Upper lobe of left lung (tissue), 4 donors: ENCODE data around the gene PYROXD2.

Experiments used
- CTCF ChIP-seq, 6 experiments: fragments of 450-650 bp in 4 of 6; fragments of 200-600 bp in 2 of 6; sonication (generic) in 2 of 6; IDR thresholded peaks; one replicate each; pipeline ENCODE4 v1.5.1; 2016 to 2019; ENCODE audit warnings: antibody characterized with exemption in 6 of 6
- EP300 ChIP-seq, 4 donors: sonication (generic); formaldehyde crosslinking; IDR thresholded peaks; one replicate each; pipeline ENCODE4 v1.5.1; 2017; ENCODE audit warnings: antibody characterized with exemption in 4 of 4, control low read depth in 2 of 4
- POLR2A ChIP-seq, 4 donors: fragments of 450-650 bp; IDR thresholded peaks; one replicate each; pipeline ENCODE4 v1.5.1; 2016 to 2017; ENCODE audit warnings: antibody characterized with exemption in 4 of 4, mild to moderate bottlenecking in 2 of 4
- POLR2AphosphoS5 ChIP-seq, 2 donors: sonication (generic); formaldehyde crosslinking; IDR thresholded peaks; one replicate each; pipeline ENCODE4 v1.5.1; 2017; ENCODE audit warnings: antibody characterized with exemption in 2 of 2

- TF ChIP-seq POLR2A (IDR thresholded peaks at IDR 0.05) = no peak
- no peak for TF ChIP-seq CTCF (IDR thresholded peaks at IDR 0.05)
- TF ChIP-seq EP300 (IDR thresholded peaks at IDR 0.05) = no peak
- no peak for TF ChIP-seq POLR2AphosphoS5 (IDR thresholded peaks at IDR 0.05)
These were observed 23.7 kb upstream of the PYROXD2 start for GRCh38 chr10:98438715-98439114.
